ENCODE measurements around the gene THBS4.
"Not testable (repeated sequence)": the region's sequence is repeated elsewhere in the genome, so short reads cannot be mapped to it uniquely, and the experiment has no call there.

DNA sequence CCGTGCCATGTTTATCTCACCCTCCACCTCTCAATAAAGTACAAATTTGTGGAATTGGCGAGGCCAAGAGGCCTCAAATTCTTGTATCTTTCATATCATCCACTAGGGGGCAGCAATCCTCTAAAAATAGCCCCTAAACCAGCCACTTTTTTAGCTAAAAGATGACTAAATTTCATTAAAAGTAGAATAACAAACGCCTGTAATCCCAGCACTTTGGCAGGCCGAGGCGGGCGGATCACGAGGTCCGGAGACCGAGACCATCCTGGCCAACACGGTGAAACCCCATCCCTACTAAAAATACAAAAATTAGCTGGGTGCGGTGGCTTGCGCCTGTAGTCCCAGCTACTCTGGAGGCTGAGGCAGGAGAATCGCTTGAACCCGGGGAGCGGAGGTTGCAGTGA, 56.6 kb downstream of the THBS4 start:
- not testable (repeated sequence) for TF ChIP-seq YY1 (IDR thresholded peaks at IDR 0.05; ENCODE audit: insufficient read depth, insufficient read length); ZNF274 (IDR thresholded peaks at IDR 0.05; ENCODE audit: low read depth, low read length)

All from NT2/D1 (cell line).